GM19324 (cell line): ENCODE measurements around the gene PTPRN2.

ENCODE experiments used
- ATAC-seq: cut with Tn5 transposase; IDR thresholded peaks from one replicate; pipeline ENCODE4 v1.9.1; 2021; ENCODE audit warnings: mild to moderate bottlenecking, moderate library complexity; ENCODE audit not compliant: unreplicated experiment, low FRiP score

Gene PTPRN2

DNA sequence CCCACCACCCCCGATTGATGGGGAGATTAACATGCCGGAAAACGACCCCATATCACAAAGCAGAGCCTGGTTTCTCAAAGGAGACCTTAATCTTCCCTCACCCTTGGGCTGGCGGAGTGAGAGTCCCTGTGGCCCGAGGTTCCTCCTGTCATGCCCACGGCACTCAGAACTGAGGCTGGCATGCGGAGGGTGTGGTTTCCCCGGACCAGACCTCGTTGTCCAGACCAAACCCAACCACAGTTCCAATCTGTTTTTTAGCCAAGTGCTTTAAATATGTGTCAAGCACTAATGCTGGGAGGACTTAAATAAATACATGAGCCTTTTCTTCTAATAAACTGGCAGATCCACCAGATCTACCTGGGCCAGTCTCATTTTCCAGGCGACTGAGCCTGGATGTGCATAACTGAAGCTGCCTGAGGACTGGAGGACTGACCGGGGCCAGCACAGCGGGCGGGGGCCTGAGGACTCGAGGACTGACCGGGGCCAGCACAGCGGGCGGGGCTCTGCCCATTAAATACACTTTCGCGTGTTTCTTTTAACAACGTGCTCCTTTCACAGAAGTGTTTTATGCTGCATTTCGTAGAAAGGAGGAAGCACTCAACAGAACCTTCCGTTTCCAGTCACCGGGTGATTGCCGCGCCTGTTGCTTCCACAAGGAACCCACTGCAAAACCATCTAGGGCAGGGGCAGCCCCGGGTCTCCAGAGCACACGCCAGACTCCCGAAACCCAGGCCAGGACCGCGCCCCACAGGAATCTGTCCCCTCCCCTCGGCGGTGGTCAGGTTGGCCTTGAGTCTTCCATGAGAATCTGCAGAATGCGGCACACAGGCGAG is 334.6 kb downstream of the PTPRN2 start:
- no peak for ATAC-seq

- ATAC-seq: no peak
Observed at GRCh38 chr7:158252081-158252836, 335.4 kb downstream of the PTPRN2 start.

- no peak for ATAC-seq
Observed at GRCh38 chr7:158251061-158251965, 336.3 kb downstream of the PTPRN2 start.

DNA sequence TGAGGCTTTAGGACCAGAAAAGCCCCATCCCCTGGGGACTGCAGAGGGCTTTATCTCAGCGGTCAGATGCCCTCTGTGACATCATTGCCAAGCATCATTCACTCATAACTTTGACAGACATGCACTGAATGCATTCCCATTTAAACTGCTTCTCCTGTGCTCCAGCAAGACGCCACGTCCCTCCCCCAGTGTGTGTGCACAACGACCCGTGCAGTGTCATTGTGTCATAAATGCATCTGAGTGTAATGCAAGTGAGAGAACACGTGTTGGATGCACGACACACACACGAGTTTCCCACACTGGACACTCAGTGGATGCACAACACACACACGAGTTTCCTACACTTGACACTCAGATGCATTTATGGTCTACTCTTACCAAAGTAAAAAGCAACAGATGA is 337.9 kb downstream of the PTPRN2 start:
- no peak for ATAC-seq

- no peak for ATAC-seq
Observed at GRCh38 chr7:158248816-158249215, 338.8 kb downstream of the PTPRN2 start.

- no peak for ATAC-seq
Observed at GRCh38 chr7:158247758-158248487, 339.7 kb downstream of the PTPRN2 start.

GRCh38 chr7:158246960-158247673 is 340.5 kb downstream of the PTPRN2 start:
- ATAC-seq: no peak

- no peak for ATAC-seq
Observed at GRCh38 chr7:158246272-158246959, 341.2 kb downstream of the PTPRN2 start.

DNA sequence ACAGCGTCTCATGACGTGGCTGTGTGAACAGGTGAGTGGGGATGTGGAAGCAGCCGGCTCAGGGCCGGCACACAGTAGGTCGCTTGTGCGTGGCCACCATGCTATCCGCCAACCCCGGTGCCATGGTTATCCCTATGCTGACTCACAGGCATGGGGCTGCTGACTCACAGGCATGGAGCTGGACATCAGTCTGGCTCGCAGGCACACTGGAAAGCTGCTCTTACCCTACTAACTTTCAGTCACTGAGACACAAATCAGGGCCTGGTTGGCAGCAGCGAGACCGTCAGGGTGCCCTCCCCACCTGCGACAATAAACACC is 341.9 kb downstream of the PTPRN2 start:
- no peak for ATAC-seq

GRCh38 chr7:158244873-158245723 is 342.5 kb downstream of the PTPRN2 start:
- ATAC-seq: no peak

DNA sequence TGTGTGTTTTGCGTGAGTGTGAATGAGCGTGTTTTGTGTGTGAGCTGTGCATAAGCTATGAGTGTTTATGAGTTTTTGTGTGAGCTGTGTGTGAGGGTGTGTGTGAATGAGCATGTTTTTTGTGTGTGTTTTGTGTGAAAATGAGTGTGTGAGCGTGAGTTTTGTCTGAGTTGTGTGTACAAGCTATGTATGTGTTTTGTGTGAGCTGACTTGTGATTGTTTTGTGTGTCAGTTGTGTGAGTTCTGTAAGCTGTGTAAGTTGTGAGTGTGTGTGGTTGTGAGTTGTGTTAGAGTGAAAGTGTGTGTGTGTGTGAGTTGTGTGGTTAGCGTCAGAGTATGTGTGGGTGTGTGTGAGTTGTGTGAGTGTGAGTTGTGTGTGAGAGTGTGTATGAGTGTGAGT is 343.2 kb downstream of the PTPRN2 start:
- ATAC-seq: no peak

- ATAC-seq: no peak
Observed at GRCh38 chr7:158241919-158242318, 345.7 kb downstream of the PTPRN2 start.

GRCh38 chr7:158240801-158241200 is 346.8 kb downstream of the PTPRN2 start:
- ATAC-seq: no peak

- ATAC-seq: no peak
Observed at GRCh38 chr7:158239290-158239981, 348.2 kb downstream of the PTPRN2 start.

DNA sequence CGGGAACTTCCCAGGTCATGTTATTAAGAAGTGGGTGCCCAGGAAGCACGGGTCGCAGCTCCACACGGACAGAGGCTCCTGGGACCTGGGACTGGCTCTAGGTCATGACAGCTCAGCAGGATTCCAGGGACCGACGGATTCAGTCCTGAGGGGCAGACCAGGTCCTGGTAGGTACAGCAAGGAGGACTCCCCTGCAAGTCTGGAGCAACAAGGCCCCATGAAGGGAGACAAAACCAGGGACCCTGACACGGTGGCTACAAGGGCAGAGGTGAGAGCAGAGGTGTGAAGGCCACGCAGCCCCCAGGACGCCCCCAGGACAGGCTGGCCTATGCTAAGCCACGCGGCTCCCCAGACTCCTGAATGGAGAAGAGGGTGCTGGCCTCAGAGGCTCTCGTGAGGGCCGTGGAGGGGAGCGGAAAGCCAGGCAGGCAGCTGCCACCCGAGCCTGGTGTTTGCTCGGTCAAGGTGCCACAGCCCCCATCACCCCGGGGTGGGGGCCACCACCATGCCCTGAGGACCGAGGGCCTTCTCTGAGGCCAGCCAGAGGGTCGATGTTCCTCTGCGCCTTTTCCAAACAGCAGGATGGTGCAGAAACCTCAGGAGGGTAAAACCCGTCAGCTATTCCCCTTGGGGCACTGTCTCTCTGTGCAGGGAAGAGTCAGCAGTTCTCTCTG is 348.9 kb downstream of the PTPRN2 start:
- ATAC-seq: no peak

DNA sequence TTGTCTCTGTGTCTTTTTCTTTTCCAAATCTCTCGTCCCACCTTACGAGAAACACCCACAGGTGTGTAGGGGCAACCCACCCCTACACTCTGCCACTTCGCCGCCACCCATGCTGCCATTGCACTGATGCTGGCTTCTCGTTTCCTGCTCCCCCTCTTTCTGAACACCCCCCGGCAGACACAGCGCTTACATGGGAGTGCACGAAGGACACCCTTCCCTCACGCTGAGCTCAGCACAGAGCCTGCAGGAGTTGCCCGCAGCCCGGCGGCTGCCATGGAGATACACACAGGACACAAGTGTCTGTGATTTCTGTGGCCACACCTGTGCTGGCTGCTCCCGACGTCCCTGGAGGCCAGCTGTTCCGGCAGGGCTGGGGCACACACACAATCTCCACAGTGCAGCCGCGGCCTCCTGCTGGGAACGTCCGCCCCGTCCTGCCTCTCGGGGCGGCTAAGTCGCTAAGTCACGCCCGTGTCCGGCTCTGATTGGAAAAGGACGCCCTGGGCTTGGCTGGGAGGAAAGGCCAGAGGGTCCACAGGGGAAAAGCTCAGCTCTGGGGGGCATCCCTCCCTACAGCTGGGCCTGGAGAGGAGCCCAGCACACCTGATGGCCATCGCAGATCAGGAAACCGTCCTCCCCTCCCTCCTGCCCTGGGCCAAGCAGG is 349.8 kb downstream of the PTPRN2 start:
- no peak for ATAC-seq

DNA sequence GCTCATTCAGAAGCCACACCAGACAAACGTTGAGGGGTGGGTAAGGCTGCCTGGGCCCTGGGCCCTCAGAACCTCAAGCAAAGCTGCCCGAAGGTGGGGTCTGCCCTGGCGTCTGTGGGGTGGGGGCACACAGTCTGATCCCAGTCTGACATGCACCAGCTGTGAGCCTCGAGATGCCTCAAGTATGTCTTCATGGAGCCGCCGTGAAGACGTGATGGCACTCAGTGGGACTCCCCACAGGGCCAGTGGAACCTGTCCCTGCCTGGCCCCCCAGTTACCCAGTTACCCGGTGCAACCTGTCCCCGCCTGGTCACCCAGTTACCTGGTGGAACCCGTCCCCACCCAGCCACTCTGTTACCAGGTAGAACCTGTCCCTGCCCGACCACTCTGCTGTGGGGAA is 351.2 kb downstream of the PTPRN2 start:
- ATAC-seq: no peak
